SH-SY5Y (cell line): ENCODE measurements around the gene LTBP1.

Experiments used
- GATA2 ChIP-seq: IDR thresholded peaks from 2 replicates; pipeline ENCODE4 v1.6.1; 2011; ENCODE audit warnings: mild to moderate bottlenecking, low read depth, low read length
- GATA3 ChIP-seq: IDR thresholded peaks from 2 replicates; pipeline ENCODE4 v1.6.1; 2011; ENCODE audit warnings: low read depth, mild to moderate bottlenecking, low read length, moderate library complexity

DNA sequence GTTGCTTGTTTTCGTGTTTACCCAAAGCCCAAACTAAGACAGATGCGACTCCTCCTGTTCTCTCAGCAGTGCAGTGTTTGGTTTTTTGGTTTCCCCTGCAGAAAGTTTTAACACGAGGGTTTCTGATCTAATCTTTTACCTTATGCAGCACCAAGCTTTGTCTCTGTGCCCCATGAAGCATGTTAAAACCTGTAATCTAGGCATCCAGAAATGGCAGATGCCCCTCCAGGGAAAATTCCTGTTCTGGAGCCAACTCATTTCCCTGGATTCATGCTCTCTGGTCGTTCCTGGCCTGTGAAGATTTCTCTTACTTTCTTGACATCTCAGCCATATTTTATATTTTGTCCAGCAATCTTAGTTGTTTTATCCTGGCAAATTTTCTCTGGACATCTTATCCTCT lies 91.5 kb downstream of the LTBP1 start:
- TF ChIP-seq GATA2 (no peak), GATA3 (no peak)
